ENCODE results near the gene CA4. TPM values are rescaled to one million over a fixed set of nuclear protein-coding genes. Genes with fewer than 3 reads are reported as not detected.

Gene CA4
- total and polyA plus RNA-seq, 7 donors = 8.9 to 16.6 (median 11.8) TPM

DNA sequence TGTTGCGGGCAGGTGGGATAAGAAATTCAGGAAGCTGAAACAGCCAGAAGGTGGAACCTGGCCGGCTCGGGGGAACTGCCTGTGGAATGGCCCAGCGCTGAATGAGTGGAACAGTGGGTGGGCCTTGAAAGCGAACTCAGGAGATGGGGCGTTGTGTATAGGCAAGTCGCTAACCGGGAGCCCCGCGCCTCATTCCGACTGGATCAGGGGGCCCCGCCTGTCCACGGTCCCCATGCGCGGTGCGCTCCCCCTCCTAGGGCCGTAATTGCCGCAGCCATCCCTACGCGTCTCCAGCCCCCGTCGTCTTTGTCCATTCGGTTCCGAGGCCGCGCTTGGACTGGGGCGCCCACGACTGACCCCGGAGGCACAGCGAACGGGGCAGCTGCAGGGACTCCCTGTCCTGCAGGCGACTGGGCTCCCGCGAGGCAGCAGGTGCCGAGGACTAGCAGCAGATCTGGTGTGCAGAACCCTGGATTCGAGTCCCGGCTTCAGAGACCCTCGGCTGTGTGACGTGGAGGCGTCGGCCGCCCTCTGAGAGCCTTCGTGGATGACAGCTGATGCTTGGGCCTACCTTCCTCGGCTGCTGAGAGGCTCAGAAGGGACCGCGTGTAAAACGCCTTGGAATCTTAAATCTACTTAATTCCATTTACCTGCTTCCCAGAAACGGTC is 10.9 kb upstream of the CA4 start:
- intact Hi-C loops (cut with DNase I) = no loop called here
- no peak for ATAC-seq
- Histone ChIP-seq H3K4me3 (peak overlapping the region; percentile 46), H3K36me3 (ENCODE audit: insufficient read depth in 1 of 2, low read depth in 1 of 2) (no peaks in the 10 kb centered on the region), H3K9me3 (no peaks in the 10 kb centered on the region), H3K27me3 (ENCODE audit: insufficient read depth in 3 of 3, low read length in 2 of 3) (peaks cover 0 to 43% (median 28%) of the 10 kb centered on the region in 3 donors), H3K4me1 (peaks cover 15% of the 10 kb centered on the region), H3K27ac (no peak overlapping the region)
- TF ChIP-seq, protein P1, sequence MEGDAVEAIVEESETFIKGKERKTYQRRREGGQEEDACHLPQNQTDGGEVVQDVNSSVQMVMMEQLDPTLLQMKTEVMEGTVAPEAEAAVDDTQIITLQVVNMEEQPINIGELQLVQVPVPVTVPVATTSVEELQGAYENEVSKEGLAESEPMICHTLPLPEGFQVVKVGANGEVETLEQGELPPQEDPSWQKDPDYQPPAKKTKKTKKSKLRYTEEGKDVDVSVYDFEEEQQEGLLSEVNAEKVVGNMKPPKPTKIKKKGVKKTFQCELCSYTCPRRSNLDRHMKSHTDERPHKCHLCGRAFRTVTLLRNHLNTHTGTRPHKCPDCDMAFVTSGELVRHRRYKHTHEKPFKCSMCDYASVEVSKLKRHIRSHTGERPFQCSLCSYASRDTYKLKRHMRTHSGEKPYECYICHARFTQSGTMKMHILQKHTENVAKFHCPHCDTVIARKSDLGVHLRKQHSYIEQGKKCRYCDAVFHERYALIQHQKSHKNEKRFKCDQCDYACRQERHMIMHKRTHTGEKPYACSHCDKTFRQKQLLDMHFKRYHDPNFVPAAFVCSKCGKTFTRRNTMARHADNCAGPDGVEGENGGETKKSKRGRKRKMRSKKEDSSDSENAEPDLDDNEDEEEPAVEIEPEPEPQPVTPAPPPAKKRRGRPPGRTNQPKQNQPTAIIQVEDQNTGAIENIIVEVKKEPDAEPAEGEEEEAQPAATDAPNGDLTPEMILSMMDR (IDR thresholded peaks at IDR 0.05) = no peak
- 8 to 11% (median 9%) methylated on average over 45 to 48 of the region's 48 CpGs for WGBS, 3 donors
- peak in 1 of 2 donors; percentile 32 for DNase-seq

DNA sequence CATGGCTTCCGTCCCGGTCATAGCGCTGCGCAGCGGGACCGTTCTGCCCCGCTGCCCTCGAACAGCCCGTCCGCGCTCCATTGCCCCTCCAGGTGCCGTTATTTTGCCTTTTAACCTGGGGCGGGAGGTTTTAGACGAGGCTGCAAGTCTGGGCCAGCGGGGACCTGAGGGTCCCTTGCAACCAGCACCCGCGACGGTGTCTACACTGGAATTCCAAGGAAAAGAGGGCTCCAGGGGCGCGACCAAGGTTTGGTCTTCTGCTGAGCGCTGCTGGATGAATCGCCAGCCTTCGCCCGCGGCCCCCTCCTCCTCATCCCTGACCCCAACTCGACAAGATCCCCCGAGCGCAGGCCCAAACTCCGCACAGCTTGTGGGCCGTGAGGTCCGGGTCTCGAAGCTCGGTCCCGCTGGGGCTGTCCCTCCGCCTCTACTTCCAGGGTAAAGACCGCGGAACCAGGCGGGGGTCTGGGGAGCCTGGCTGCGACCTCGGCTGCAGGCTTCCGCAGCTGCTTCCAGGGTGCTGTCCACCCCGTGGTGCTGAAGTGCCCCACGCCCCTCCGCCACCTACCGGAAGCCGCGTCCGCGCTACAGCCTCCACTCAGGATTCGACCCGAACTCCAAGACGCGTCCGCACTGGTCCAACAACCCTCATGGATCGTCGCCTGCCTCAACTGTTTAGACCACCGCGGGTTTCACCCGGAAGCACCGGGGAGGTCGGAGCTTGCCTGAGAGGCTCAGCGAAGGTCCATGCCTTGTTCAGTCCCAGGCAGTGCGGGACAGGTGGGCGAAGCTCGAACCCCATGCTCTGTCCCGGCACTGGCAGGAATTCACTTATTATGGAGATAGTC is 10.1 kb upstream of the CA4 start:
- Histone ChIP-seq H3K36me3 (ENCODE audit: insufficient read depth in 1 of 2, low read depth in 1 of 2) (no peaks in the 10 kb centered on the region), H3K9me3 (no peaks in the 10 kb centered on the region), H3K4me3 (peak overlapping the region; percentile 46), H3K27ac (no peak overlapping the region), H3K4me1 (peaks cover 15% of the 10 kb centered on the region), H3K27me3 (ENCODE audit: insufficient read depth in 3 of 3, low read length in 2 of 3) (peaks cover 0 to 48% (median 28%) of the 10 kb centered on the region in 3 donors)
- ATAC-seq (peak; percentile 50 to 61 (median 60)), DNase-seq (peak; percentile 79 to 86)
- TF ChIP-seq, protein P1 (IDR thresholded peaks at IDR 0.05) = peak; percentile 54
- intact Hi-C loops (cut with DNase I) = loop anchor here in 1 of 2 donors (10.0 kb wide), 1 partner anchor 295 kb away; no protein-coding TSS in a partner anchor
- WGBS, 3 donors = 5 to 7% (median 6%) methylated on average over 64 to 66 of the region's 66 CpGs

DNA sequence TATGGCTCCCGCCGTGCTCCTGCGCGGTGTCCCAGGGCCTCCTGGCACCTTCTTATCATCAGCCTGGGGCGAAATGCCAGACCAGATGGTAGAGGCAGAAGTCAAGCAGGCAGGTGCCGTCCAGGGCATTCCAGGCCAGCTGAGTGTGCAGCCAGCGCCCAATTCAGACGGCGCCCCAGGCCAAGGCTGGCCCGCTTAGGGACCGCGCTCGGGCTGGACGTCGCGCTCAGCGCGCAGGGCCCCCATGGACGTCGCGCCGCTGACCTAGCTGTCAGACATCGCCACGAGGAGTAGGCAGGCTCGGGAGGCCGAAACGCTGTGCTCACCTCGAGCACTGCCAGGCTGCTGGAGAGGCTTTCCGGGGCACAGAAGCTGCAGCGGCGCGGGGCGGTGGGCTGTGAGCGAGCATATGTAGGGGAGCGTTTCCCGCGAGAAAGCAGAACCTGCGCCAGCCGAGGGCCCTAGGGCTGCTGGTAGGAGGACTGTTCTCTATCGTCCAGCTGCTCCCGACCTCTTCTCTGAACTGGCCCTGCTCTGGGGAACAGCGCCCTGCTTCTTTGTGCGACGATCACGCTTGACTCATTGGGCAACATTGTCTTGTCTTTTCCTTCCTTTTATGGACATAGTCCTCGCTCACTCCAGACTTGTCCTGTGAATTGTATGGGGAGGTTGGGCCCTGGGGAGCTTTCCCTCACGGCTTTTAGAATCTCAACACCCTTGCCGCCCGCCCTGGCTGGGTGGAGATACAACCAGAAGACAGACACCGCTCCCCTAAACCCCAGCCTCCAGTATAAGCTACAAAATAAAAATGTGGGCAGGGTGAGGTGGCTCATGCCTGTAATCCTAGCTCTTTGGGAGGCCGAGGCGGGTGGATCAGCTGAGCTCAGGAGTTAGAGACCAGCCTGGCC is 8.4 kb upstream of the CA4 start:
- H3K4me3 ChIP-seq = no peak overlapping the region
- TF ChIP-seq, protein P1 (IDR thresholded peaks at IDR 0.05) = no peak
- no peaks in the 10 kb centered on the region for H3K9me3 ChIP-seq
- intact Hi-C loops (cut with DNase I) = loop anchor here (2.0 to 10.0 kb wide), 2 partner anchors 293 to 295 kb away; no protein-coding TSS in a partner anchor
- DNase-seq (peak in 1 of 2 donors; percentile 45), ATAC-seq (no peak)
- peaks cover 15% of the 10 kb centered on the region for H3K4me1 ChIP-seq
- peaks cover 0 to 59% (median 29%) of the 10 kb centered on the region in 3 donors for H3K27me3 ChIP-seq (ENCODE audit: insufficient read depth in 3 of 3, low read length in 2 of 3)
- H3K36me3 ChIP-seq (ENCODE audit: insufficient read depth in 1 of 2, low read depth in 1 of 2) = no peaks in the 10 kb centered on the region
- no peak overlapping the region for H3K27ac ChIP-seq
- 9 to 11% (median 11%) methylated on average over 49 to 52 of the region's 52 CpGs for WGBS, 3 donors

DNA sequence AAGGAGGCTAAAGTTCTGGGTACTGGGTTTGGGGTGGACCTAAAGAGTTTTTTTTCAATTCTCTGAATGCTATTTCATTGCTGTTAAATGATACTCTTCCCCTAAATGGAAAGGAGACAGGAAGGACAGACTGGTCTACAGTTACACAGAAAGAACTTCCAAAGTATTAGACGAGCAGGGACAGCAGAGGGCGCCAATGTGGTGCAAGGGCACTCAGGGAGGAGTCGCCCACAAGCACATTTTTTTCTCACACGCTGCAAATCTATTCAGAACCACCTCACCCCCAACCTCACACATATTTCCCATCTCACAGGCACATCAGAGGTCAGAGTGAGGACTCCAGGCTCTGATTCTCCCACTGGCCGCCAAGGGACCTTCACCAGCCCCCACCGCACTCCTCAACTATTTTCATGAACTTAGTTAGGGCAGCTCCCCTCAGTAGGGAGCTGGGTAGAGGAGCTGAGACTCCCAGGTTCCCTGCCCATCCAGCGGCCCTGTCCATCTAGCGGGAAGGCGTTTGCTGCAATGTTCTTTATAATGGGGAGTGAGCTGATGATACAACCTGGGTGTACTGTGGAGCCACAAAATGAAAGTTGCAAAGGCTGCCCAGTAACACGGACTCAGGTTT is 6.8 kb upstream of the CA4 start:
- peak overlapping the region; percentile 26 for H3K4me3 ChIP-seq
- intact Hi-C loops (cut with DNase I) = loop anchor here (2.0 to 10.0 kb wide), 2 partner anchors 292 to 294 kb away; no protein-coding TSS in a partner anchor
- DNase-seq (peak; percentile 83 to 86), ATAC-seq (peak; percentile 63 to 87 (median 73))
- 4 to 6% (median 6%) methylated on average over 10 of the region's 10 CpGs for WGBS, 3 donors
- H3K27ac ChIP-seq = no peak overlapping the region
- no peaks in the 10 kb centered on the region for H3K9me3 ChIP-seq
- TF ChIP-seq, protein P1 (IDR thresholded peaks at IDR 0.05) = peak; percentile 69
- H3K4me1 ChIP-seq = peaks cover 15% of the 10 kb centered on the region
- H3K27me3 ChIP-seq (ENCODE audit: insufficient read depth in 3 of 3, low read length in 2 of 3) = peaks cover 0 to 74% (median 29%) of the 10 kb centered on the region in 3 donors
- no peaks in the 10 kb centered on the region for H3K36me3 ChIP-seq (ENCODE audit: insufficient read depth in 1 of 2, low read depth in 1 of 2)

Measured in psoas muscle (tissue), 8 donors.